Stimulated activated CD8-positive, alpha-beta memory T cell treated with anti-CD3 and anti-CD28 coated beads, Interleukin-4, amount 100 ng/mL, for 24 hours (primary cell): ENCODE data around the gene LRRK1.

Experiments used
- DNase-seq: peaks from one replicate; pipeline ENCODE4 v3.0.0-alpha.2; 2020; ENCODE audit warnings: low read depth

LRRK1 gene

DNA sequence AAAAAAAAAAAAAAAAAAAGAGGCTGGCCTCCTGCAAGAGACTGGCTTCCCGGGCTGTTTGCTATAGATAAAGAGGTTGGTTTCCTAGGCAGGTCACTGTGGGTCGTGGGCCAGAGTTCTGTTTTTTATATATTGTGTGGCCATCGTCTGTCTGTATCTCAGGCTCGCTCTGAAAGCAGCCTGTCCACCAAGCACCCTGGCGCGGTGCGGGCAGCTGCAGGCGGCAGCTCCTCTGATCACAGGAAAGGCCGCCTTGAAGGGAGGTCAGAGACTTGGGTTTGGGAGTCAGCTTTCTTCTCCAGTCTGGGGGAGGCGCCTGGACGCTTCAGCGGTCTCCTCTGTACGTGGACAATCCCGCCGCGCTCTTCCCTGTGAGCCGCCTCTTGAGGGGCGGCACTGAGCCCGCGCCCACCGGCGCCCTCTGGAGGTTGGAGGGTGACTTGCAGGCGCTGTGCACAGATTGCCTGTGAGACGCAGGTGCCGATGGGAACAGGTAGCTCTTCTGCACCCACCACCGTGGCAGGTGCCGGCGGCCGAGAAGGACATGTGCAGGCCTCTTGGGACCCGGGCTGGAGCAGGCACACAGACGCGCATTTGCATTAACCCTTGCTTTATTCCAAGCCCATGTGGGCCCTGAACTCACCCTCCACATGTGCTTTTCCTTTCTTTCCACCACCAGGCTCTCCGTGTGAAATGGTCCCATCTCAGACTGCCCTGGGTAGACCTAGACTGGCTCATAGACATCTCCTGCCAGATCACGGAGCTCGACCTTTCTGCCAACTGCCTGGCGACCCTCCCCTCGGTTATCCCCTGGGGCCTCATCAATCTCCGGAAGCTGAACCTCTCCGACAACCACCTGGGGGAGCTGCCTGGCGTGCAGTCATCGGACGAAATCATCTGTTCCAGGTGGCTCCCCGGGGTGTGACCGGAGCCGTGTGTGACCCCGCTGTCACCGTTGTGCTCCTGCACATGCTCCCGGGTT lies 89.3 kb downstream of the LRRK1 start:
- peak; percentile 75 for DNase-seq

- no peak for DNase-seq
Observed at GRCh38 chr15:101009176-101009575, 90.0 kb downstream of the LRRK1 start.

DNA sequence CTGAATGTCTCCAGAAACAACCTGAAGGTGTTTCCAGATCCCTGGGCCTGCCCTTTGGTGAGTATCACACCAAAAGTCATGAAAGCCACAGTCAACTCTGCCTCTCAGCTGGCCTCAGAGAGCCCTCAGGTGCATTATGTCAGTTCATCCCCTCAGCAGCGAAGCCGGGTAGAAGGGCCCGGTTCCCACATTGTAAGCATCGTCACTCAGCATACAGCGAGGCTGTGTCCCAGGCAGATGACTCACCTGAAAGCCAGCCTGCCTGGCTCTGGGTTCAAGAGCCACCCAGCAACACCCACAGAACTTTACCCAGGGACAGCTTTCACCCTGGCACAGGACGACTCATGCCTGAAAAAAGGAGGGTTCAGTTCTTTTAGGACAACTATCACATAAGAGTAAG lies 91.6 kb downstream of the LRRK1 start:
- no peak for DNase-seq

DNA sequence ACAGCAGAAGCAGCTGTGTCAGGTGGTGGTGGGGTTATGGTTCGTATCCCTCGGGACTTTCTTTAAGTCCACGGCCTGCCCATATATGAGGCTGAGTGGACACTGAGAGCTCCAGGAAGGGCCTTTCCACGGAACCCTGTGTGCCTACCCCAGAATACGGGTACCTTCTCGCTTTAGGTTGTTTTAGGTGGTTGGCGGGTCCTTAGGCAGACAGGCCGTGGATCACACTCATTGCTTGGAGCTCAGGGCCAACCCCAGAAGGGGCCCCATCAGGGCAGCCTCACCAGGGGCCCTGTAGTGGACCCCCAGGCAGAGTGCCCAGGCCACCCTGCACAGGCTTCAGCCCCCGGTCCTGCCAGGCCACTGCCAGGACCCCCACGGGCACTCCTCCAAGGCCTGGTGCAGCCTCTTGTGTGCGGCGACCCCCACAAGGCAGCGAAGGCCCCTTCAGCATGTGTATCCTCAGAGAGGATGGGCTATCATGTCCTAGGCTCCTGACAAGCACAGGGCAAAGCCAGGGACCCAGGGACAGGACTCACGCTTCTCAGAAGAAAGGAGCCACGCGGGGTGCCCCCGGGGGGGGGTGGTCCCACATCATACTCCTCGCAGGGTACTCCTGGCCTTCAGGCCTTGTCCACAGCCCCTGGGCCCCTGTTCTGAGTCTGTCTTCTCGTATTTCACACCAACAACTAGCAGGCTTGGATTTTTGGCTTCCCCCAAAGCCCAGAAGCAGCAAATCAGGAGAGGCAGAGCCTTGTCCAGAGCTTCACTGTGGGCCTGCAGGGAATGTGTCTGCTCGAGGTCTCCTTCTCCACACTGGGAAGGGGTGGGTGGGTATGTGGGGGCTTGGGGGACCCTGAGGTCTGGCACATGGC lies 93.4 kb downstream of the LRRK1 start:
- DNase-seq, result no peak

GRCh38 chr15:101013201-101013550 lies 94.0 kb downstream of the LRRK1 start:
- no peak for DNase-seq

DNA sequence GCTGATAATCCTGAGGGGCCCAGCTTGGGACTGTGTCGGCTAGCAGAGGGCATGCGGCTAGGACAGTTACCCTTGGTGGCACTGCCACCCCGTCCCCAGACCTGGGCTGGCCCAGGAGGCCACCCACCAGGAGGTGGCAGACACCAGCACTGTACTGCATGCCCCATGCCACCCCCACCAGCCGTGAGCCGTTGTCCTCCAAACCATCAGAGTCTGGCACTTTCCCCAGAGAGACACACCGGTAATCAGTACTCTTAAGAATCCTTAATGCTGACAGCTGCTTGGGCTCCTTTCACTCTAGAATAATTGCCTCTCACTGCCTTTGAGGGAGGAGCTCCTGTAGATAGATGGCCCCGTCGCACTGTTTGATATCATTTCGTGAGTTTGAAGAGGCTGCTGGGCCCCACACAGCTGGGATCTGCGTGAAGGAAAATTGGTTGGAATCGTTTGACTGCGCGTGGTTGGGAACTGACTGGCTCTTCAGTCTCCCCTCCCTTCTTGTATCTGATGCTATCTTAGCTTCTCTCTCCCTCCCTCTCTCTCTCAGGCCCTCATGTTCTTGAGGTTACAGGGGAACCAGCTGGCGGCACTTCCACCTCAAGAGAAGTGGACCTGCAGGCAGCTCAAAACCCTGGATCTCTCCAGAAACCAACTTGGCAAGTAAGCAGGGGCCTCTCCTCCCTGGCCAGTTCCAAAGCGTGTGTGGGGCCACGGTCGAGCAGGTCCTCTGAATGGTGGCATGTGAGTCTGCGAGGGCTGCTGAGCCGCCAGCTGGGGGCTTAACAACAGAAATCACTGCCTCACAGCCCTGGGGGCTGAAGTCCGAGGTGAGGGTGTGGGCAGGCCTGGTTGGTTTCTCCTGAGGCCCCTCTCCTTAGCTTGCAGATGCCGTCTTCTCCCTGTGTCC lies 94.9 kb downstream of the LRRK1 start:
- DNase-seq, result no peak

DNA sequence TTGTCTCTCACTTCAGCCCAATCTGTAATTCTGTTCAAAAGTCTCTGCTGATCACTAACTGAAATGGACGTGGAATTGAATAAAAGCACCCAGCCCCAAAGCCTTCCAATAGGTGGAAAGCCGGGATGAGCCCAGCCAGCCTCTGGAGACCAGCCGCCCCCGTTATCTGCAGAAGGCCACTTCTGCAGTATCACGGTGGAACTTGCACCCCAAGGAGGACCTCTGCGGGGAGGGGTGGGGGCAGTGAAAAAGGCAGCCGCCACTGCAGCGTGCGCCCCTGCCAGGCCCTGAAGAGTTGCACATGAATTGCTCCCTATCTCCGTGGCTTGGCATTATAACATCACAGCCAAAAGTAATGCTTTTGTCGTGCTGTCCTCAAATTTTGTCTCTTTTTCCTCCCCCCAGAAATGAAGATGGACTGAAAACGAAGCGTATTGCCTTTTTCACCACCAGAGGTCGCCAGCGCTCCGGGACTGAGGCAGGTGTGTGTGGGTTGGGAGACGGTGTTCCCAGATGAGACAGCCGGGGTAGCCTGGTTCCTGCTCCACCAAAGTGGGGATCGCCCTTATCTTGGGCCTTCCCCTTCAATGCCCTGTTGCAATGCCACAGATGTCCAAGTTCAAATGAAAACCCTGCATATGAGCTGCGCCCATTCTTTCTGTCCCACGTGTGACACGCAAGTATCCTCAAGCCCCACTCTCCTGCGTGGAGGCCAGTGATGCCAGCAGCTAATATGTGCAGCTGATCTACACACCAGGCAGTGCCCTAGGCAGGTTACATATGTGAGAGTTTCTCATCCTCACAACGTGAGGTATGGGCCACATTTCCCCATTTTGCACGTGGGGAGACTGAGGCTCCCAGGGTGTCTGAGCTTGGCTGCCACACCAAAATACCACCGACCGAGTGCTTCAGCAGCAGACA lies 96.0 kb downstream of the LRRK1 start:
- DNase-seq, result peak; percentile 55

GRCh38 chr15:101016581-101016980 lies 97.4 kb downstream of the LRRK1 start:
- no peak for DNase-seq

GRCh38 chr15:101017093-101017754 lies 98.1 kb downstream of the LRRK1 start:
- no peak for DNase-seq

DNA sequence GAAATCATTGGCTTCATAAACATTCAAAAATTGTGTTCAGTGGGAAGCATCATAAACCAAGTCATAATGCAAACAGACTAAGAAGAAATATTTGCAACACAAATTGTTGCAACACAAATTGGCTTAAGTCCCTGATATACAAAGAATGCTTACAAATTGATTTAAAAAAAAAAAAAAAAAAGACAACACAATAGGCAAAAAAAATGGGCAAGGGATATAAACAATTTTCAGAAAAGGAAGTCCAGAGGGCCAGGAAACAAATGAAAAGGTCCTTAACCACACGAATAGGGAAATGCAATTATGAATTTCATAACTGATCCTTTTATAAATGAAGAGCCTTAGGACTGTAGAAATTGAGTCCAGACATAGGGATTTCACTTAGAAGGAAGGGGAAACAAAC lies 98.9 kb downstream of the LRRK1 start:
- DNase-seq, result no peak

DNA sequence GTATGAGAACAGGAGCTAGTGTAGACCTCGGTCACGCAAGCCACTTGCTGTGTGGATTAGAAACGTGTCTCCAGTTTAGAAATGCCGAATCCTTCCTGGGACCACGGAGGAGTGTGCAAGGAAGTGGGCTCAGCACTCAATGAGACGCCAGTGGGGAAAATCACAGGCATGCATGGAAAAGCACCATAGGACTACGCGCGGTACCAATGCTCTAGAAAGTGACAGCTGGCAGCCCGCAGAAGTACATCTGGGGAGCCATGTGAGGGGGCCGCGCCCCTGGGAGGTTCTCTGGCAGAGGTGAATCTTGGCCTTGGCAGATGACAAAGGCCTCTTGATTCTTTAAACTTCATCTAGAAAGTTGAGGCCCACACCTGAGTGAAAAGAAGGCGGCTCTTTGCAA lies 99.3 kb downstream of the LRRK1 start:
- DNase-seq, result no peak

DNA sequence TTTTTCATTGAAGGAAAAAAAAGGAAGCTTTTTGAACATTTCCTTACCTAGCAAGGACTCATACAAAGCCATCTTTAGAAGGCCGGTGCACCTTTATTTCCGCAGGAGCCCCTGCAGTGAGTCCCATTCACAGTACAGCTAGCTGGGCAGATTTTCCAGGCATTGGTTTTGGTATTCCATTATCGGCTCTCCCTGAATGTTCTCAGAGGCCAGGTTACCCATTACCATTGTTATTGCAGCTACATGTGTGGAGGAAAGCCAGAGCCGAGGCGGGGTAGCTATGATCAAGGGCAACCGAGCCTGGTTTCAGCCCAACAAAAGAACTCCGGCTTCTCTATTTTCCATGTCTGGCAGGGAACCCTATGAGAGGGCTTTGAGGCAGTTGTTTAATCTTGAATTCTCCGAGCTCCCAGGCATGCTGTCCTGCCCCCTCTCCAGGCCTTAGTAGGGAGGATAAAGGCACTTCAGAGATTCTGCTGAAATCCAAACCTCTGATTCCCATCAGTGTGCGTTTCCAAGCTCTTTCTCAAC lies 100.3 kb downstream of the LRRK1 start:
- no peak for DNase-seq

DNA sequence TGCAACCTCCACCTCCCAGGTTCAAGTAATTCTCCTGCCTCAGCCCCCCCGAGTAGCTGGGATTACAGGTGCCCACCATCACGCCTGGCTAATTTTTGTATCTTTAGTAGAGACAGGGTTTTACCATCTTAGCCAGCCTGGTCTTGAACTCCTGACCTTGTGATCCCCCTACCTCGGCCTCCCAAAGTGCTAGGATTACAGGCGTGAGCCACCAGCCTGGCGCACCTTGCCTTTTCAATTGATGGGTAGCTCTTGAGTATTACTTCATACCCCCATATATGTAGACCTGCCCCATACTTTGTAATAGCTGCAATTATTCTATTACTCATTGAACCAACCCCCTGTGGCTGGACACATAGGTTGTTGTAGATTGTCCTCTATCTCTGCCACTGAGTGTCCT lies 101.3 kb downstream of the LRRK1 start:
- no peak for DNase-seq

DNA sequence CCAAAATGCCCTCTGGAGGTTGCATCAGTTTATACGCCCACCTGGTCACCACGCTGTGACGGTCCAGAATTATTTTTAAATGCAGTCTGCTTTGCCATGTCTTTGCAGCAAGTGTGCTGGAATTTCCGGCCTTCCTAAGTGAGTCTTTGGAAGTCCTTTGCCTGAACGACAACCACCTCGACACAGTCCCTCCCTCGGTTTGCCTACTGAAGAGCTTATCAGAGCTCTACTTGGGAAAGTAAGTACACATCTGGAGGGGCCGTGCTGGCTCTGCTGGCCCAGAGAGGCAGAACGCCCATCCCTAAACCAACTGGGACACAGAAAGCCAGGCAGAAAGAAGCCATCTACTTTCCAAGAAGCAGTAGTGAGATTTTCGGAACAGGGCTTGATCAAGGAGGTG lies 101.8 kb downstream of the LRRK1 start:
- DNase-seq, result no peak

GRCh38 chr15:101022306-101022705 lies 103.1 kb downstream of the LRRK1 start:
- no peak for DNase-seq

DNA sequence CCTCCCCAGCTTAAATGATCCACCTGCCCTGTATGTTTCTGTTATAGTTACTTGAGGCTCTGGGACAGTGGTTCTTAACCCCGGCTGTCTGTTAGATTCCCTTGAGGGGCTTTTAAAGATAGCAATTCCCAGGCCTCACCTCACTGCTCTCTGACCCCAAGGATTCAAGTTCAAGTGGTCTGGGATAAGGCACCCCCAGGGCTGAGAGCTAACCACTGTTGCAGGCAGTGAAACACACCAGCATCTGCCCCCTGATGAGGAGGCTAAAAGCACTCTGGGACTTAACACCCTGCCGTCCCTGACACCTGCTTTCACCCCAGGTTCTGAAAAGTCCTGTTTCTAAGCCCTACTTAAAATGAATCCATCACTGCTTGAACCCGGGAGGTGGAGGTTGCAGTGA lies 103.7 kb downstream of the LRRK1 start:
- DNase-seq, result no peak

- no peak for DNase-seq
Observed at GRCh38 chr15:101023501-101024072, 104.4 kb downstream of the LRRK1 start.

DNA sequence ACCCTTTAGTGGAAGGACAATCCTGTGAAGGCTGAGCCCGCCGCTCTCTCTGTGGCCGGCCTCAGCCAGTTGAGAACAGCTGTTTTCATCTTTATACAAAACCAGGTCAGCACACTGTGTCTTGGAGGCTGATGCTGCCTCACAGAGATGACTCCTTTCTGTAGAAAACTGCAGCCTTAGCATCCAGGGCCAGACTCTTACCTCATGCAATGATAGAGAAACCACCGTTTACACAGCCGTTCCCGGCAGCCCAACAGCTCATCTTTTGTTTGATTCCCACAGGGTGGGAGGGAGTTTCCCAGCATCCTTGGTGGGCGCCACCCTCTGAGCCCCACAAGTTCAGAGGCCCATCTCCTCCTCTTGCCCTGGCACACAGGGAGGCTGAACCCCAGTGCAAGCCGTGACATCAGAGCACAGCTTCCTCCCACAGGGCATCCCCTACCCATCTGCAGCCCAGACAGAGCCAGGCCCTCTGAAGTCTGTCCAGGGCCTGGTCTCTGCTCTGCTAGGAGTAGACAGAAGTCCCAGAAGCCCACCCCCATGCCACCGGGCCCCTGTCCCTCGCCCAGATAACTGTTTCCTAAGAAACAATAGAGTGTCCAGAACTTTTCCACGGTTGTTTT lies 105.0 kb downstream of the LRRK1 start:
- DNase-seq, result no peak
